Measurements from ENCODE around the gene CFAP90. TPM values are rescaled to one million over a fixed set of nuclear protein-coding genes. Genes with fewer than 3 reads are reported as not detected.

Gene CFAP90, protein sequence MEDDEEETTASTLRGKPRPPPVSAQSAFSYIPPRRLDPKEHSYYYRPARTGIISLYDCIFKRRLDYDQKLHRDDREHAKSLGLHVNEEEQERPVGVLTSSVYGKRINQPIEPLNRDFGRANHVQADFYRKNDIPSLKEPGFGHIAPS
- 0.39 and 0.40 TPM in 2 replicates for total RNA-seq (2021; fragmentation: NEBNext Ultra II Directional; extraction: Animal tissue kit (Norgen Biotek cat#: 25700))
- polyA plus RNA-seq (2011; rRNA removed) = 0.82 and 0.92 TPM in 2 replicates
- 0.72 TPM for polyA plus RNA-seq (2011; cell fraction: cytosol; rRNA removed)
- 0.93 TPM for polyA plus RNA-seq (2011; cell fraction: nucleus; rRNA removed)
- 0.51 to 1.0 TPM (median 0.80 TPM) in 4 replicates for polyA plus RNA-seq (2012, experiment 1 of 2)
- 0.34 TPM for polyA plus RNA-seq (2012, experiment 2 of 2)
- 0.61 TPM for polyA plus RNA-seq (2013, experiment 1 of 2)
- polyA plus RNA-seq (2013, experiment 2 of 2) = 0.75 TPM
- 0.09 TPM in 1 of 2 replicates, not detected in the other for polyA minus RNA-seq (2011; rRNA and poly(A)+ RNA removed)
- not detected for polyA minus RNA-seq (2011; cell fraction: cytosol; rRNA and poly(A)+ RNA removed)
- 0.70 TPM for polyA minus RNA-seq (2011; cell fraction: nucleus; rRNA and poly(A)+ RNA removed)
- long read RNA-seq, experiment 1 = 0 reads
- long read RNA-seq, experiment 2 = 0 reads

DNA sequence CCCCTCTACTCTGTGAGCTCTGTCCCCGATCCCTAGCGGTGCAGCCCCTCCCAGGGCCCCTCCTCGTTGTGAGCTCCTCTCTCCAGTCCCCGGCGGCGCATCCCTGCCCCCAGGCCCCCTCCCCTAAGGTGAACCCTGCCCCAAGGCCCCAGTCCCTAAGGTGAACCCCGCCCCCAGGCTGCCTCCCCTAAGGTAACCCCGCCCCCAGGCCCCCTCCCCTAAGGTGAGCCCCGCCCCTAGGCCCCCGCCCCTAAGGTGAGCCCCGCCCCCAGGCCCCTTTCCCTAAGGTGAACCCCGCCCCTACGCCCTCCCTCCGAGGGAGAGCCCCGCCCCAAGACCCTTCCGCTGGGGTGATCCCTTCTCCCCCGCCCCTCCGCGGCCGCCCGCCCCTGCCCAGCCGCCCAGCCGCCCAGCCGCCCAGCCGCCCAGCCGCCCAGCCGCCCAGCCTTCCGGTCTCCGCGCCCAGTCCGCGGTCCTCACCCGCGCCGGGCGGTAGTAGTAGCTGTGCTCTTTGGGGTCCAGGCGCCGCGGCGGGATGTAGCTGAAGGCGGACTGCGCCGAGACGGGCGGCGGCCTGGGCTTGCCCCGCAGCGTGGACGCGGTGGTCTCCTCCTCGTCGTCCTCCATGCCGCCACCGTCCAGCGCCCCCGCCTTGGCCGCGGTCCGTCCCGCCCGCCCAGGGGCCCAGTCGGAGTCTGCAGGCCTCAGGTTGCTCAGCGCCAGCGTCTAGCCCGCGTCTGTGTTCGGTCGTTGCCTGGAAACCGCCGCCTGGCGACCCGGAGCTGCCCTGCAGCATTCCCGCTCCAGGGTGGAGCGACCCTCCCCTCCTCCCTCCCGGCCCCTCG is at the start of gene CFAP90:
TSS of gene CFAP90 (minus strand) at position 739 of the 845 bp plus-strand sequence. CDS start at position 627, 112 bp downstream.
- Histone ChIP-seq H4K8ac (ENCODE audit: extremely low read depth, insufficient read depth, low read length) (peak within 1 kb of the TSS; percentile 63; the same call in 1 of the 2 replicates), H3K9me3 (ENCODE audit: insufficient read depth in 2 of 2, low read depth in 1 of 2, low read length in 1 of 2) (no peaks in the 10 kb centered on the region), H3K9ac (replicated peaks in 1 of 4; ENCODE audit: extremely low read depth in 1 of 4, low read depth in 3 of 4, low read length in 3 of 4) (peak within 1 kb of the TSS in 2 of 4 experiments; percentile 65 to 76; a peak in 5 of 7 replicates), H2AFZ (ENCODE audit: low read length) (peak within 1 kb of the TSS; percentile 95; the same call in 1 of the 2 replicates), H3K79me2 (ENCODE audit: control insufficient read depth in 1 of 2, insufficient read depth in 2 of 2, low read length in 2 of 2) (no peaks in the 10 kb centered on the region), H2BK120ac (replicated peaks; ENCODE audit: low read depth, low read length) (no peak within 1 kb of the TSS), H2BK15ac (ENCODE audit: low read length) (0 out of 2 replicates have a peak within 1 kb of the TSS, but pooled peaks have one; percentile 8), H2BK5ac (ENCODE audit: low read depth, low read length) (no peak within 1 kb of the TSS; the same call in 1 of the 2 replicates), H2BK12ac (ENCODE audit: low read depth, low read length) (0 out of 2 replicates have a peak within 1 kb of the TSS, but pooled peaks have one; percentile 3), H2BK20ac (ENCODE audit: low read length) (no peak within 1 kb of the TSS), H3K4me3 (ENCODE audit: extremely low read depth in 1 of 4, insufficient read depth in 2 of 4, low read depth in 3 of 4, low read length in 4 of 4) (peak within 1 kb of the TSS; percentile 61 to 89 (median 67)), H4K20me1 (replicated peaks in 1 of 2; ENCODE audit: control insufficient read depth in 1 of 2, insufficient read depth in 2 of 2, low read length in 2 of 2) (no peaks in the 10 kb centered on the region), H3K4me1 (replicated peaks in 1 of 4; ENCODE audit: control insufficient read depth in 3 of 4, insufficient read depth in 4 of 4, low read length in 3 of 4) (peaks cover 0 to 8% (median 3%) of the 10 kb centered on the region in 4 experiments; a peak in 4 of 7 replicates), H4K91ac (replicated peaks; ENCODE audit: insufficient read length, low read length) (peak within 1 kb of the TSS; percentile 75), H2AK5ac (ENCODE audit: low read depth, low read length) (no peak within 1 kb of the TSS), H3K56ac (replicated peaks; ENCODE audit: insufficient read length, low read depth, low read length) (no peak within 1 kb of the TSS), H3K36me3 (ENCODE audit: control insufficient read depth in 2 of 4, insufficient read depth in 4 of 4, low read length in 3 of 4) (no peaks in the 10 kb centered on the region), H3K23me2 (ENCODE audit: low read depth, low read length) (peaks cover 9% of the 10 kb centered on the region), H3K79me1 (ENCODE audit: low read depth, low read length) (no peaks in the 10 kb centered on the region), H3K4ac (replicated peaks; ENCODE audit: insufficient read length, low read depth, low read length) (no peak within 1 kb of the TSS), H3K4me2 (ENCODE audit: insufficient read depth in 1 of 2, low read depth in 2 of 2, low read length in 2 of 2) (peak within 1 kb of the TSS; percentile 76 to 91), H3K27me3 (replicated peaks in 1 of 4; ENCODE audit: control insufficient read depth in 3 of 4, extremely low read depth in 1 of 4, insufficient read depth in 3 of 4, low read length in 3 of 4) (peaks cover 0 to 16% (median 9%) of the 10 kb centered on the region in 4 experiments; a peak in 4 of 7 replicates), H3K18ac (ENCODE audit: extremely low read depth, low read length) (no peak within 1 kb of the TSS; the same call in 1 of the 2 replicates), H3K23ac (ENCODE audit: insufficient read length) (no peak within 1 kb of the TSS), H3K14ac (ENCODE audit: insufficient read length) (no peak within 1 kb of the TSS), H3K27ac (ENCODE audit: low read depth, low read length) (no peak within 1 kb of the TSS; the same call in 1 of the 2 replicates), H4K5ac (ENCODE audit: insufficient read length, low read depth, low read length) (no peak within 1 kb of the TSS)
- CTCF ChIA-PET (ENCODE audit: partially characterized antibody) = interaction anchor here (0.6 to 3.4 kb wide), 12 partner anchors 10 to 1084 kb away, joined by 3 to 23 read pairs (median 5); partner anchors contain the start of genes FASTKD3 and MTRR
- WGBS, 2 experiments (ENCODE audit: extremely low coverage in 1 of 2, insufficient coverage in 1 of 2, insufficient read length in 1 of 2, insufficient replicate concordance in 2 of 2, low coverage in 1 of 2, low lambda C conversion rate in 2 of 2, missing lambda C conversion rate in 1 of 2) = 0% methylated on average over 14 of the region's 76 CpGs; no CpG with 5 or more reads in 1 of the 2 experiments
- POLR2A ChIA-PET (ENCODE audit: partially characterized antibody) = interaction anchor here (1.2 to 1.5 kb wide), 3 partner anchors 18 to 455 kb away, joined by 3 to 4 read pairs (median 3); partner anchors contain the start of genes ADCY2, FASTKD3 and MTRR
- FAIRE-seq (no peak), DNase-seq (ENCODE audit: low read depth in 1 of 2, low spot score in 2 of 2) (peak in 1 of 2 experiments; percentile 93)
- no peak for TF ChIP-seq TBP (IDR thresholded peaks at IDR 0.05; ENCODE audit: low read depth, low read length)
- no peak for TF ChIP-seq SRF (IDR thresholded peaks at IDR 0.05; ENCODE audit: low read depth, low read length)
- TF ChIP-seq NANOG (IDR thresholded peaks at IDR 0.05; ENCODE audit: insufficient read depth, low read depth, low read length, poor library complexity, severe bottlenecking) = no peak
- peak; percentile 41 for TF ChIP-seq ASH2L (IDR thresholded peaks at IDR 0.05; ENCODE audit: low read length)
- no peak for TF ChIP-seq ATF3 (IDR thresholded peaks at IDR 0.05; ENCODE audit: insufficient read depth, low read depth, low read length)
- no peak for TF ChIP-seq KDM1A (IDR thresholded peaks at IDR 0.05; ENCODE audit: borderline replicate concordance, low read length)
- TF ChIP-seq TEAD4 (IDR thresholded peaks at IDR 0.05; ENCODE audit: low read depth, low read length) = peak; percentile 76
